HFF-Myc (cell line): ENCODE results near the gene TREML4.
A peak's percentile ranks its signal among the peaks of the same experiment; 100 is the strongest.
"Not testable (repeated sequence)": the region's sequence is repeated elsewhere in the genome, so short reads cannot be mapped to it uniquely, and the experiment has no call there.

Experiments
- DNase-seq: peaks from one replicate; pipeline ENCODE4 v3.0.0-alpha.2; 2011; ENCODE audit warnings: low read depth; ENCODE audit errors: extremely low read depth
- H3K4me3 ChIP-seq: replicated peaks from 2 replicates; pipeline ENCODE4 v1.5.1; 2011; ENCODE audit warnings: low read depth, mild to moderate bottlenecking, control low read depth, low read length
- CTCF ChIP-seq: IDR thresholded peaks from 2 replicates; pipeline ENCODE4 v1.5.1; 2012; ENCODE audit warnings: mild to moderate bottlenecking, low read depth, low read length, control low read depth; ENCODE audit errors: missing control alignments

TREML4 gene

GRCh38 chr6:41187924-41188886 is 39.9 kb upstream of the TREML4 start:
- TF ChIP-seq CTCF: no peak
- no peak for DNase-seq
- H3K4me3 ChIP-seq: no peak overlapping the region

GRCh38 chr6:41189046-41189445 is 39.1 kb upstream of the TREML4 start:
- DNase-seq, H3K4me3 ChIP-seq: not testable (repeated sequence)

GRCh38 chr6:41189967-41190366 is 38.2 kb upstream of the TREML4 start:
- no peak for TF ChIP-seq CTCF
- no peak for DNase-seq
- H3K4me3 ChIP-seq: no peak overlapping the region

GRCh38 chr6:41190791-41191190 is 37.4 kb upstream of the TREML4 start:
- no peak overlapping the region for H3K4me3 ChIP-seq
- TF ChIP-seq CTCF: no peak
- no peak for DNase-seq

GRCh38 chr6:41191569-41191968 is 36.6 kb upstream of the TREML4 start:
- no peak for DNase-seq
- peak; percentile 71 for TF ChIP-seq CTCF
- H3K4me3 ChIP-seq: no peak overlapping the region

- DNase-seq: no peak
- TF ChIP-seq CTCF: no peak
- no peak overlapping the region for H3K4me3 ChIP-seq
Observed at GRCh38 chr6:41193171-41193734, 34.9 kb upstream of the TREML4 start.

GRCh38 chr6:41193884-41194283 is 34.3 kb upstream of the TREML4 start:
- no peak for DNase-seq
- TF ChIP-seq CTCF: no peak
- H3K4me3 ChIP-seq: no peak overlapping the region
